Measurements from ENCODE around the gene SP110. TPM values are rescaled to one million over a fixed set of nuclear protein-coding genes. Genes with fewer than 3 reads are reported as not detected.

SP110 gene
- total and polyA plus RNA-seq, 9 of the 15 experiments (the other 6 are each of a cell fraction or from before 2014, with no cell fraction given) = 3.6 to 11.0 (median 7.1) TPM

GRCh38 chr2:230221493-230221892, 1.7 kb upstream of the SP110 start:
- Histone ChIP-seq H3K4me3 (no peak overlapping the region), H3K4me2 (ENCODE audit: insufficient read depth, low read length) (no peak overlapping the region), H3K9ac (ENCODE audit: insufficient read depth in 1 of 2, low read depth in 2 of 2, low read length in 2 of 2) (no peak overlapping the region), H3K9me3 (replicated peaks; ENCODE audit: control insufficient read depth, insufficient read depth, low read depth, low read length) (no peaks in the 10 kb centered on the region), H3K36me3 (ENCODE audit: control insufficient read depth, insufficient read depth, low read length) (no peaks in the 10 kb centered on the region), H3K27ac (ENCODE audit: extremely low read depth, low read depth, low read length) (no peak overlapping the region), H3K79me2 (ENCODE audit: control insufficient read depth, insufficient read depth, low read length) (no peaks in the 10 kb centered on the region), H3K9me1 (ENCODE audit: control insufficient read depth, insufficient read depth, low read length) (no peaks in the 10 kb centered on the region), H3K4me1 (replicated peaks in 1 of 2; ENCODE audit: control insufficient read depth in 2 of 2, insufficient read depth in 2 of 2, low read length in 2 of 2) (peaks cover 2 to 5% of the 10 kb centered on the region in 2 experiments; a peak in 3 of 5 replicates), H3K27me3 (ENCODE audit: control insufficient read depth in 2 of 2, insufficient read depth in 2 of 2, low read length in 2 of 2) (no peaks in the 10 kb centered on the region), H2AFZ (ENCODE audit: low read depth, low read length) (no peak overlapping the region), H4K20me1 (replicated peaks; ENCODE audit: control insufficient read depth, insufficient read depth, low read length) (no peaks in the 10 kb centered on the region)
- BruUV-seq (replicated peaks) = no TSS peak
- FAIRE-seq (no peak), DNase-seq (ENCODE audit: extremely low read depth in 1 of 4, low spot score in 3 of 4) (no peak), ATAC-seq (no peak)
- in situ Hi-C loops (cut with MboI) (no loop called here), intact Hi-C loops (cut with micrococcal nuclease) (no loop called here)
- 83% methylated on average over 4 of the region's 4 CpGs for WGBS (ENCODE audit: insufficient coverage, low coverage, missing lambda C conversion rate)
- TF ChIP-seq MAFF (IDR thresholded peaks at IDR 0.05; ENCODE audit: low read length) = no peak
- no peak for TF ChIP-seq BDP1 (IDR thresholded peaks at IDR 0.05; ENCODE audit: insufficient read depth, insufficient read length)
- TF ChIP-seq FOXA3 (CRISPR knock-in tag; conservative IDR thresholded peaks at IDR 0.05 in 1 of 2, IDR thresholded peaks at IDR 0.05 in 1 of 2) = no peak
- TF ChIP-seq GTF2F1 (IDR thresholded peaks at IDR 0.05; ENCODE audit: low read depth, low read length) = no peak
- no peak for TF ChIP-seq ZNF561 (CRISPR knock-in tag; conservative IDR thresholded peaks at IDR 0.05)
- TF ChIP-seq ETV1 (tag; conservative IDR thresholded peaks at IDR 0.05; ENCODE audit: low read depth) = no peak
- no peak for TF ChIP-seq ZNF324 (CRISPR knock-in tag; IDR thresholded peaks at IDR 0.05)
- TF ChIP-seq MXI1 (IDR thresholded peaks at IDR 0.05; ENCODE audit: low read depth, low read length) = no peak
- CTCF ChIA-PET (ENCODE audit: low intra/inter-chr PET ratio) = no interaction called here
- POLR2A ChIA-PET = no interaction called here

Data from K562 (cell line).